HG03060 (cell line): ENCODE results near the gene UNC119B.

Source experiments
- ATAC-seq: cut with Tn5 transposase; IDR thresholded peaks from one replicate; pipeline ENCODE4 v1.9.1; 2021; ENCODE audit warnings: low read depth, moderate number of reproducible peaks; ENCODE audit not compliant: unreplicated experiment

UNC119B gene

DNA sequence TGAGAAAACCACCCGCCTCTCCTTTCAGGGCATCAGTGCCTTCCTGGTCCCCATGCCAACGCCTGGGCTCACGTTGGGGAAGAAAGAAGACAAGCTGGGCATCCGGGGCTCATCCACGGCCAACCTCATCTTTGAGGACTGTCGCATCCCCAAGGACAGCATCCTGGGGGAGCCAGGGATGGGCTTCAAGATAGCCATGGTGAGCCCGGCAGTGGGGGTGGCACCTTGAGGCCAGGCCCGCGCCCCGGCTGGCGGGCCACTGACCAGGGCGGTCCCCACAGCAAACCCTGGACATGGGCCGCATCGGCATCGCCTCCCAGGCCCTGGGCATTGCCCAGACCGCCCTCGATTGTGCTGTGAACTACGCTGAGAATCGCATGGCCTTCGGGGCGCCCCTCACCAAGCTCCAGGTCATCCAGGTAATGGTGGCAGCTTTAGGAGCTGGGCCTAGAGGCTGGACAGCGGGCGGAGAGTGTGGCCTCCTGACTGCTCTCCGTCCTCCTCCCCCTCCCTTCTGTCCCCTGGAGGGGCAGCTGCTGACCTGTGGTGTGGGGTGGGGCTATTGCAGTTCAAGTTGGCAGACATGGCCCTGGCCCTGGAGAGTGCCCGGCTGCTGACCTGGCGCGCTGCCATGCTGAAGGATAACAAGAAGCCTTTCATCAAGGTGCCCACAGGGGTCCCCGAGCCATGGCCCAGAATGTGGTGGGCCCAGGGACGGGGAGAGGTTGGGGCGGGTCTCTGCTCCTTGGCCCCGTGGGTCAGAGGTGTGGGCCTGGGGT lies 28.2 kb downstream of the UNC119B start:
- ATAC-seq: no peak

DNA sequence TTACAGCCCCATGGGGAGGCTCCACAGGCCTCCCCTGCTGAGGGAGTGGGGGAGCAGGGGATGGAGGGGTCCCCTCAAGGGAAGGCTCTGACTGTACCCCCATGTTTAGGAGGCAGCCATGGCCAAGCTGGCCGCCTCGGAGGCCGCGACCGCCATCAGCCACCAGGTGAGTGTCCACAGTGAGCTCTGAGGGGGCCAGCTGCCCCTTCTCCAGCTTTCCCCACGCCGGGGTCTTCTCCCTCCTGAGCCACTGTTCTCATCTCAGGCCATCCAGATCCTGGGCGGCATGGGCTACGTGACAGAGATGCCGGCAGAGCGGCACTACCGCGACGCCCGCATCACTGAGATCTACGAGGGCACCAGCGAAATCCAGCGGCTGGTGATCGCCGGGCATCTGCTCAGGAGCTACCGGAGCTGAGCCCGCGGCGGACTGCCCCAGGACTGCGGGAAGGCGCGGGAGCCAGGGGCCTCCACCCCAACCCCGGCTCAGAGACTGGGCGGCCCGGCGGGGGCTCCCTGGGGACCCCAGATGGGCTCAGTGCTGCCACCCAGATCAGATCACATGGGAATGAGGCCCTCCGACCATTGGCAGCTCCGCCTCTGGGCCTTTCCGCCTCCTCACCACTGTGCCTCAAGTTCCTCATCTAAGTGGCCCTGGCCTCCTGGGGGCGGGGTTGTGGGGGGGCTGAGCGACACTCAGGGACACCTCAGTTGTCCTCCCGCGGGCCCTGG lies 28.9 kb downstream of the UNC119B start:
- ATAC-seq: no peak

DNA sequence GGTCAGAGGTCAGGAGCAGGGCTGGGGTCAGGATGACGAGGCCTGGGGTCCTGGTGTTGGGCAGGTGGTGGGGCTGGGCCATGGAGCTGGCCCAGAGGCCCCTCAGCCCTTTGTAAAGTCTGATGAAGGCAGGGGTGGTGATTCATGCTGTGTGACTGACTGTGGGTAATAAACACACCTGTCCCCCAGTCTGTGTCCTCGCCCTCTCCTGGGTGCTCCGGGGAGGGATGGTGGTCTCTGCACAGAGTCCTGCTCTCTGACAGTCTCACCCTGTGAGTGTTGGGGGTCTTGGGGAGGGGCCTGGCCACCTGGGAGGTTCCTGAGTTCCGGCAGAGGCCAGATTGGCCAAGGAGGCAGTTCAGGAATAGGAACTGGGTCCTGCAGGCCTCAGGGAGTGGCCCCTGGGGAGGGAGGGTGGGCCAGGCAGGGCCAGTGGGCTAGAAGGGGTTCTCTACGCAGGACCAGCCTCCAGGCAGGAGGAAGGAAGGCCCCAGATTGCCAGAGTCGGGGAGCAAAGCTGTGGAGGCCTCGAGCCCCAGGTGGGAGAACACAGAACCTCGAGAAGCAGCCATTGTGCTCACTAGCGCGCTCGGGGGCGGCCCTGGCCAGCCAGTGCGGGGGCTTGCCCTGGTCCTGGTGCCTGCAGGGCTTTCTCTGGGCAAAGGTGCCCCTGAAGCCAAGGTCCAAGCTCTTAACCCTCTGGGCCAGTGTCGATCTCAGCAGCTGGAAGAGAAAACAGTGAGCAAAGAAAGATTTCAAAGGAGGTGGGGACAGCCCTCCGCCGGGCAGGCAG lies 29.8 kb downstream of the UNC119B start:
- ATAC-seq: no peak

- ATAC-seq: no peak
Observed at GRCh38 chr12:120740871-120741270, 30.6 kb downstream of the UNC119B start.

- no peak for ATAC-seq
Observed at GRCh38 chr12:120741476-120742421, 31.5 kb downstream of the UNC119B start.

DNA sequence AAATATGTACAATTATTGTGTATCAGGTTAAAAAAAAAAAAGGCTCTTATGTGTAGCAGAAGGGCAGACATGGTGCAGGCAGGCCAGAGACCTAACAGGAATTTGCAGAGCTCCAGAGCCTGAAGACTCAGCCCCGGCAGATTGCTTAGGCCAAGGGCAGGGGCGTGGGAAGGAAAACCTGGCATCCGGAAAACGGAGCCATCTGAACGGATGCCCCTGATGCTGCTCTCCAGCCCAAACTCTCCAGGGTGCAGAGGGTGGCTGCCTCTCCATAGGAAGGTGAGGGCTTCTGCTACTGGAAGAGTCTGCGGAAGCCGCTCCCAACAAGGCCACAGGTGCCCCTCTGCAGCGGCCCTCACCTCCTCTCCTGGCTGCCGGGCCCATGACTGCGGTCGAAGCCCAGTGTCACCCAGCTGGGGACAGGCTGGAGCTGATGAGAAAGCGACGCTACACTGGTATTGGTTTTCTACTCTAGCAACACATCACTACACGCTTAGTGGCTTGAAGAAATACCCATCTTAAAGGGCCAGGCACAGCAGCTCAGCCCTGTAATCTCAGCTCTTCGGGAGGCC lies 34.8 kb downstream of the UNC119B start:
- ATAC-seq: no peak

- no peak for ATAC-seq
Observed at GRCh38 chr12:120748242-120748641, 38.0 kb downstream of the UNC119B start.

DNA sequence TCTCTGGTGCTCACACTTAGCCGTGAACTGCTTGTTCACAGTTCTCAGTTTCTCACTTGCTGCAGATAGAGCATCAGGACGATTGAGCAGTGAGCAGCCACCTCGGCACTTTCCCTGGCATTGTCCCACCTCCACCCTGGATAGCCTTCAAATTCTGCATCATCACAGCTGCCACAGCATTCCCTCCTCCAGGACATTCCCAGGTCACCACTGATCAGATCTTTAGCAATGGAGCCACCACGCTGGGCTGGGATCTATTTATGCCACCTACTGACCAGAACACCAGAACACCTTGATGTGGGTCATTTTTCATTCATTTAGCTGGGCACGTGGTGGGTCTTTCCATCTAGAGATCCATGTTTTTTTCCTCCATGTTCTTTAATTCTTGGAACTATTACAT lies 39.0 kb downstream of the UNC119B start:
- no peak for ATAC-seq

DNA sequence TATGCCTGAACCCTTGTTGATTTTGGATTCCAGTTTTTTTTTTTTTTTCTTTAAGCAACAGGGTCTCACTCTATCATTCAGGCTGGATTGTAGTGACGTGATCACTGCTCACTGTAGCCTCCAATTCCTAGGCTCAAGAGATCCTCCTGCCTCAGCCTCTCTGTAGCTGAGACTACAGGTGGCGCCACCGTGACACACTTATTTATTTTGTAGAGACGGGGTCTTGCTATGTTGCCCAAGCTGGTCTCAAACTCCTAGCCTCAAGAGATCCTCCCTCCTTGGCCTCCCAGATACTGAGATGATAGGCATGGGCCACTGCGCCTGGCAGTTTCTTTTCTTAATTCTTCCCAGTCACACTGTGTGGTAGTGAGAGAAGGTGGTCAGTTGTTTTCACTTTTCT lies 40.5 kb downstream of the UNC119B start:
- no peak for ATAC-seq

- no peak for ATAC-seq
Observed at GRCh38 chr12:120751389-120751788, 41.1 kb downstream of the UNC119B start.

- ATAC-seq: no peak
Observed at GRCh38 chr12:120754792-120755191, 44.5 kb downstream of the UNC119B start.

GRCh38 chr12:120755269-120755668 lies 45.0 kb downstream of the UNC119B start:
- no peak for ATAC-seq

- ATAC-seq: no peak
Observed at GRCh38 chr12:120757226-120757742, 47.0 kb downstream of the UNC119B start.

DNA sequence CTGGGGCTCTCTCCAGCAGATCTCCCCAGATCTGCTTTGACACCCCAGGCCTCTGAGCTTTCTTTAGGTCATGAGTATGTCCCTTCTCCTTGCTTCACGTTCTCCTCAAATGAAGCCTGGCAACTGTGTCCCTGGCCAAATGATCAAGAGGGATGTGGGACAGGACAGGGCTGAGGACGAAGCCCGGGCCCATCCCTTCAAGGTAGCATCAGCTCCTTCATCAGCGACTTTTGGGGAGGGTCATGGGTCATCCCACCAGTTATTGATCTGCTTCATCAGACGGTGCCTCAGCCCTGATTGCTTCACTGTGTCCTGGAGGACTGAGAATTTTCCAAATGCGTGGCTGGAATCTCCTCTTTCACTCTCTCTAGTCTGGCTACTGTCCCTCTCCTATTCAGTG lies 47.7 kb downstream of the UNC119B start:
- ATAC-seq: no peak

DNA sequence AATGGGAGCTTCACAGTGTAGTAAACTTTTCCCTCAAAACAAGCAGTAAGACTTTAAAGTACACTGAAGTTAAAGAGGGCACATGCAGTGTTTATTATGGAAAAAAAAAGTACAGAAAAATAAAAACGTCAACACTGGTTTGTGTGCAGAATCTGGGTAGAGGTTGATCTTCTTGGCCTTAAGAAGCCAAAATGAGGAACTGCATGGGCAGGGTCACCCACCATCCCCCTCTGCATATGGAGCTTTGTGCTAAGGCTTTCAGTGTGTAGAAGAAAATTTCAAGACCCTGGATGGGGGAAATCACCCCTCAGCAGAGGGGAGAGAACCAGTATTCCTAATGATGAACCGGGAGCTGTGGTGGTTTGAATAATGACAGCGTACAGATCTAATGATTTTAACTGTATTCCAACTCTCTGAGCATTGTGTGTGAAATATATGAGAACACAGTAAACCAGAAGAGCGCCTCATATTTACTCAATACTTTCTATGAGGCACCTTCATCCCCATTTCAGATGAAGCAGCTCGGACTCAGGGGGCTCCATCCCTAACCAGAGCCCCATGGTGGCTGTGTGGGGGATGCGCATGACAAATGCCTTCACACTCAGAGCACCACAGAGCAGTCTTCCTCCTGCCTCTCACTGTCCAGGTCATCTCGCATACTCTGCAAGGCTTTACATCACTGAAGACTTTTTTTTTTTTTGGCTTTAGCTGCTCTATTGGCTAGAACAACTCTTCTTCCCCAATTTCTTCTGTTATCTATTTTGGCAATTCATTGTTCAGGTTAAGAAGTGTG lies 48.7 kb downstream of the UNC119B start:
- no peak for ATAC-seq

GRCh38 chr12:120759591-120760348 lies 49.5 kb downstream of the UNC119B start:
- ATAC-seq: no peak

DNA sequence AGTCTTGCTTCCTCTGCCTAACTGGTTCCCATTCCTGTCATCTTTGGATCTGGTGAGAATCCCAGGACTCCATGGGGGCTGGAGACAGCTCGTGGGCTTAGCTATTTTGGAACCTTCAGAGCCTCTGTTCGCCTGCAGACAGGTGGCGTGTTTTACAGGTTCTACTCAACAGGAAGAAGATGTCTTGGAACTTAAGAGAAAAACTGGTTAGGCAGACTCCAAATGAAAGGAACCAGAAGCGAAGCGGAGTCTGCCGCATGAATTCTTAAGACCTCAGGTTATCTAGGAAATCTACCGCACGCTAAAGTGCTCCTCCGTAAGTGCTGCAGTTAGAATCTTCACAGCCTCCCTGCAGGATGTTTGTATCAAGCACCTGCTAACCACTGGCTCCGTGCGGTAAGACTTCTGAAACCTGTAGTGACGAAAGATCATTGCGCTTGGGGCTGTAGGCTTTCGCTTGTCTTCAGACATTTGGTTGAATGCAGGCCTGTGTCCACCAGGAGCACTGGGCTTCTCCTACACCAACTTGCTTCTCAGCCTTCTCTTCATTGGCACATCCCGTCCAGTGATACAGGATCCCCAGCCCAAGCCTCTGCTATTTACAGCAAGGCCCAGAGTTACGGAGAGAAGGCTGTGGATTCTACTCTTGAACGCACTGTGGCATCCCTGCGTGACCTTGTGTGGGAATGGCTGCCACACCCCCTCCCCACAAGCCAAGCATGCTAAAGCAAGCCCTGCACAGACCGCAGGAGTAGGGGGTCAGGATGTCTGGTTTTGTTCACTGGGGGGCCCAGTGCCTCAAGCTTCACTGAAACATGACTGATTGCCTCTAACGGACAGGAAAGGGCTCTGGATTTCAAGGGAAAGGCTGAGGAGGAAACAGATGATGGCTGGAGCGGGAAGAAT lies 50.3 kb downstream of the UNC119B start:
- ATAC-seq: no peak
